ENCODE measurements around the gene UBR1.
"Not testable (repeated sequence)": the region's sequence is repeated elsewhere in the genome, so short reads cannot be mapped to it uniquely, and the experiment has no call there.

The UBR1 gene

DNA sequence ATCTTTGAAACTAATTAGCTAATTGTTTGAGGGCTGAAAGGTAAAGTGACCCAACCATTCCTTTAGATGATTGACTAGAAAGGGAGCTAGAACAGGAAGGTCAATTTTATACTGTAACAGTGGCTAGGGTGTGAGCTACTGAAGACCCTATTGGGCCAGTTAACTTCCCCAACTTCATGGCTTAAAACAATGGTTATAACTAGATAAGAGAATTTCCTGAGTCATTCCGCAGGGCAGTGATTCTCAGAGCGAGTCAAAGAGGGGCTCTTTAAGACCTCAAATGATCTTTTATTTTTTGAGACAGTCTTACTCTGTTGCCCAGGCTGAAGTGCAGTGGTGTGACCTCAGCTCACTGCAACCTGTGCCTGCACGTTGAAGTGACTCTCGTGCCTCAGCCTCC, 151.5 kb downstream of the UBR1 start:
- no peak for DNase-seq

DNA sequence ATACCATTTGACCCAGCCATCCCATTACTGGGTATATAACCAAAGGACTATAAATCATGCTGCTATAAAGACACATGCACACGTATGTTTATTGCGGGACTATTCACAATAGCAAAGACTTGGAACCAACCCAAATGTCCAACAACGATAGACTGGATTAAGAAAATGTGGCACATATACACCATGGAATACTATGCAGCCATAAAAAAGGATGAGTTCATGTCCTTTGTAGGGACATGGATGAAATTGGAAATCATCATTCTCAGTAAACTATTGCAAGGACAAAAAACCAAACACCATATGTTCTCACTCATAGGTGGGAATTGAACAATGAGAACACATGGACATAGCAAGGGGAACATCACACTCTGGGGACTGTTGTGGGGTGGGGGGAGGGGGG, 156.9 kb downstream of the UBR1 start:
- DNase-seq: not testable (repeated sequence)

DNA sequence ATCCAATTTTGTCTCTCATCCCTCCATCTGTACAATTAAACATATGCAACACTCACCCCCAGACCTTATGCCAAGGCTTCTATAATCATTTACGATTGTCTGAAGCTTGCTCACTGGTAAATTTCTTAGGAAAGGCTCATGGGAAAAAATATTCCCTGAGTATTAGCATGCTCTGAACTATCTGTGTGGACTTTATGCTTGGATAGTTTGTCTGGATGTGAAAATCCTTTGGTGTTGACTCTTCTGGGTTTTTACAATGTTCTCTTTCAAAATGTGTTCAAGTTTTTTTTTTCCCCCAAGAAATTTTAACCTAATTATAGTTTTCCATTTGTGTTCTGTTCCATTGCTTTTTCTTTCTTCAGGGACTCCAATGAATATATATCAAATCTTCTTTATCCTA, 165.3 kb downstream of the UBR1 start:
- no peak for DNase-seq

- DNase-seq: no peak
Measured at GRCh38 chr15:42939841-42940240, 166.0 kb downstream of the UBR1 start.

GRCh38 chr15:42937143-42937542, 168.7 kb downstream of the UBR1 start:
- DNase-seq: no peak

GRCh38 chr15:42933886-42934667, 171.8 kb downstream of the UBR1 start:
- no peak for DNase-seq

GRCh38 chr15:42932833-42933515, 172.9 kb downstream of the UBR1 start:
- no peak for DNase-seq

- no peak for DNase-seq
Measured at GRCh38 chr15:42931702-42932486, 173.9 kb downstream of the UBR1 start.

GRCh38 chr15:42929306-42929848, 176.5 kb downstream of the UBR1 start:
- DNase-seq: no peak

GRCh38 chr15:42921342-42921731, 184.5 kb downstream of the UBR1 start:
- no peak for DNase-seq

GRCh38 chr15:42920519-42921341, 185.1 kb downstream of the UBR1 start, which contains the start of gene TTBK2:
TSS of gene TTBK2 (minus strand) at chr15:42920778. CDS start at chr15:42878617, 42,161 bp downstream.
- DNase-seq: peak; percentile 97 to 99

DNA sequence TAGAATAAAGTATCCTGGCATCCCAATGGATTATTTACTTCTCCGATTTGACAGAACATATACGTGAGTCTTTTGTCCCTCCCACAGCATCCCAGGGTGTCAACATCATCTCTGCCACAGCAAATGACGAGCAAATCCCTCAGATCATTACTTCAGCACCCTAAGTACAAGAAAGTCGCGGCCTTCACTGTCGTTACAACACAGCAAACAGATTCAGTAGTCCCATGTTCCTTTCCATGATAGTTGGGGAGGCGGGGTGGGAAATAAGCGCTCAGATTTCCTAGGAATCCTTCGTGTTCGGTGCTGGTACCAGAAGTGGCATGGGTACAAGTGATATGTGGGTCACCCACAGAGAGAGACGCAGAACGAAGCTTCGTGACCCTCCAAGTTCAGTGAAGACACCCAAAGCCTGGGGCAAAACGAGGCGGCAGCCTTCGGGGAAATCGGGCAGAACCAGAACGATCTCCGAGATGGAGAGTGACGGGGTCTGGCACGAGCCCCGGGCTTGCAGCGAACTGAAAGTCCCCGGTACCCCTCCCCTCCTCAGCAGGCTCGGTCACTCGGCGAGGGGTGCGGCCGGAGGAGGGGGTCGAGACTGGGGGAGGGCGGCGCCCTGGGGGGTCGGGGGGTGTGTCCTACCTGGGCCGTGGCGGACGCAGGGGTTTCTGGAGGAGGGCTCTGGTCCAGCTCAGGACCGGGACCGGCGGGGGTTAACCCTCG, 185.9 kb downstream of the UBR1 start:
- DNase-seq: no peak

- no peak for DNase-seq
Measured at GRCh38 chr15:42919308-42919707, 186.5 kb downstream of the UBR1 start.

DNA sequence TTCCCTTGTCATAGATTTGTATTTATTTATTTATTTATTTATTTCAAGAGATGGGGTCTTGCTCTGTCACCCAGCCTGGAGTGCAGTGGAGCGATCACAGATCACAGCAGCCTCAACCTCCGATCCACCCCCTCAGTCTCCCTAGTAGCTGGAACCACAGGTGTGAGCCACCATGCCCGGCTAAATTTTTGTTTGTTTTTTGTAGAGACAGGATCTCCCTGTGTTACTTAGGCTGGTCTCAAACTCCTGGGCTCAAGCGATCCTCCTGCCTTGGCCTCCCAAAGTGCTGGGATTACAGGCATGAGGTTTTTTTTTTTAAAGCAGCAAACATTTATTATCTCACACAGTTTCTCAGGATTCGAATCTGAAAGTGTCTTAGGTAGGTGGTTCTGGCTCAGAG, 187.8 kb downstream of the UBR1 start:
- no peak for DNase-seq

- no peak for DNase-seq
Measured at GRCh38 chr15:42915654-42916315, 190.1 kb downstream of the UBR1 start.

- DNase-seq: no peak
Measured at GRCh38 chr15:42914728-42915497, 190.9 kb downstream of the UBR1 start.

DNA sequence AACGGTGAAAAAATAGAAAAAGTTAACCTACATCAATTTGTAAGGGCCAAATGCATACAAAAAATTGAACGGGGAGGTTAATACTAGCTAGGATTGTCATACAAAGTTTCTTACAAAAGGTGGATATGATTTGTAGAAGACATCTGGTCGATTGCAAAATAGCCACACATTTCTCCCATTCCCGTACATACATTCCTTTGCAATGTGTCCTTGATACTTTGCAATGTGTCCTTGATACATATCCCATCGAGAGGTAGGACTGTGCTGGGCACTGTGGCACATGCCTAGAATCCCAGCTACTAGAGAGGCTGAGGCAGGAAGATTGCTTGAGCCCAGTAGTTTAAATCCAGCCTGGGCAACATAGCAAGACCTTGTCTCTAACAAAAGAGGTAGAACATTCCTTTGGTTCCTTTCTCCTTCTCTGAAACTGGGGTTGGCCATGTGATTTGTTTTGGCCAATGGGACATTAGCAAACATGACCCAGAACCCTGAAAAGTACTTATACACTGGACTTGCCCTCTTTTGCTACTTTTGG, 194.7 kb downstream of the UBR1 start:
- DNase-seq: no peak

- no peak for DNase-seq
Measured at GRCh38 chr15:42908538-42908937, 197.3 kb downstream of the UBR1 start.

DNA sequence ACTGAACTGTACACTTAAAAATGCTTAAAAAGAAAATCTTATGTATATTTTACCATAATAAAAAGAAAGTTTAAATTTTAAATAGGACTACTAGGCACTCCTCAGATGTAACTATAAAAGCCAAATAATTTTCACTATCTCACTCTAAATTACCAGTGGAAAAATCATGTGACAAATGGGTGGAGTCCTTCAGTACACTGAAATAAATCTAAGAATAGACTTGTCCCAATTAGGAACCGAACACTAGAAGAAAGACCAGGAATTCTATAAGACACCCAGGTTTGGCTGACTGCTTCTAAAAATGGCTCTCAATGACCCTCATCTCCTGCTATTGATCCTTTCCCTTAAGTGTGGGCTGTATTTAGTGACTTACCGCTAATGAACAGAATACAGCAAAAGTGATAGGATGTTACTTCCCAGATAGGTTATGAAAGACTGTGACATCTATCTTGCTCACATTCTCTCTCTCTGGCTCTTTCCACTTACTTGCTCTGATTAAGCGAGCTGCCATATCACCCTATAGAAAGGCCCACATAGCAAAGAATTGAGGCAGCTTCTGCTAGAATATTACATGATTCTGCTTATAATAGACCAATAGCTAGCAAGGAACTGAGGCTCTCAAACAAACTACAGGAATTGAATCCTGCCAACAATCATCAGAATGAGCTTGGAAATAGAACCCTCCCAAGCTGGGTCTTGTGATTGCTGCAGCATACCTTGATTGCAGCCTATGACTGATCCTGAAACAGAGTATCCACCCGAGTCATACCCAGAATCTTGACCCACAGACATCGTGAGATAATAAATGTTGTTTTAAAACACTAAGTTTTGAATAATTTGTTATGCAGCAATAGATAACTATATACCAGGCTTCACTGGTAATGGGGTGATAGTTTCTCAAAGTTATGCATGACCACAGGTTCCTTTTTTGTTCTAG, 202.2 kb downstream of the UBR1 start:
- no peak for DNase-seq
